Liver (tissue), 9 donors: Measurements from ENCODE around the gene UNC79. TPM values are rescaled to one million over a fixed set of nuclear protein-coding genes. Genes with fewer than 3 reads are reported as not detected.

Experiments used
- DNase-seq: peaks from one replicate; pipeline ENCODE4 v3.0.0-alpha.2; 2017; ENCODE audit warnings: low spot score
- H3K27ac ChIP-seq, 2 donors: one replicate each; pipeline ENCODE4 v1.7.0; 2013; ENCODE audit warnings: inconsistent platforms in 2 of 2, low read length in 2 of 2, control low read depth in 1 of 2, low read depth in 1 of 2, mild to moderate bottlenecking in 1 of 2
- H3K27me3 ChIP-seq, 4 donors: one replicate each; pipeline versions ENCODE4 v1.6.1 to v1.7.0; 2013; ENCODE audit warnings: low read length in 3 of 4, inconsistent platforms in 1 of 4, mild to moderate bottlenecking in 1 of 4, moderate library complexity in 1 of 4; ENCODE audit not compliant: control insufficient read depth in 4 of 4, insufficient read depth in 4 of 4
- H3K36me3 ChIP-seq, 4 donors: one replicate each; pipeline versions ENCODE4 v1.6.1 to v1.7.0; 2013; ENCODE audit warnings: low read length in 3 of 4, mild to moderate bottlenecking in 3 of 4, low read depth in 1 of 4, moderate library complexity in 1 of 4; ENCODE audit not compliant: control insufficient read depth in 4 of 4, insufficient read depth in 3 of 4
- H3K4me1 ChIP-seq, 4 donors: one replicate each; pipeline versions ENCODE4 v1.6.1 to v1.7.0; 2013; ENCODE audit warnings: low read length in 3 of 4, mild to moderate bottlenecking in 3 of 4, moderate library complexity in 1 of 4; ENCODE audit not compliant: control insufficient read depth in 4 of 4, insufficient read depth in 4 of 4
- H3K4me3 ChIP-seq, 3 donors: one replicate each; pipeline versions ENCODE4 v1.6.1 to v1.7.0; 2013; ENCODE audit warnings: low read length in 3 of 3, control low read depth in 1 of 3, low read depth in 1 of 3, mild to moderate bottlenecking in 1 of 3
- H3K9ac ChIP-seq, 2 donors: one replicate each; pipeline ENCODE4 v1.7.0; 2013; ENCODE audit warnings: low read length in 2 of 2, mild to moderate bottlenecking in 2 of 2, moderate library complexity in 2 of 2, control low read depth in 1 of 2, low read depth in 1 of 2
- H3K9me3 ChIP-seq, 4 donors: one replicate each; pipeline versions ENCODE4 v1.6.1 to v1.7.0; 2013; ENCODE audit warnings: low read length in 3 of 4; ENCODE audit not compliant: control insufficient read depth in 4 of 4
- ATF3 ChIP-seq: IDR thresholded peaks from 2 replicates; pipeline ENCODE4 v1.6.1; 2016; ENCODE audit warnings: antibody characterized with exemption
- CTCF ChIP-seq: fragments of 150-350 bp; IDR thresholded peaks from 2 replicates; pipeline ENCODE4 v1.5.1; 2017; ENCODE audit warnings: improper control_type of control experiment, low read depth, low read length; ENCODE audit not compliant: missing input control
- EGR1 ChIP-seq, 2 donors: IDR thresholded peaks; 2 replicates each; pipeline ENCODE4 v1.6.1; 2016 to 2018; ENCODE audit warnings: antibody characterized with exemption in 2 of 2, low read depth in 2 of 2
- FOXA1 ChIP-seq: IDR thresholded peaks from 2 replicates; pipeline ENCODE4 v1.6.1; 2016; ENCODE audit warnings: antibody characterized with exemption
- FOXA2 ChIP-seq: IDR thresholded peaks from 2 replicates; pipeline ENCODE4 v1.6.1; 2016; ENCODE audit warnings: antibody characterized with exemption
- GABPA ChIP-seq, 2 donors: IDR thresholded peaks in 1 of 2; conservative IDR thresholded peaks in 1 of 2; 2 replicates each; pipeline ENCODE4 v1.6.1; 2016; ENCODE audit warnings: antibody characterized with exemption in 2 of 2, mild to moderate bottlenecking in 1 of 2, moderate library complexity in 1 of 2
- HNF4A ChIP-seq, 2 donors: conservative IDR thresholded peaks; 2 replicates each; pipeline ENCODE4 v1.6.1; 2016; ENCODE audit warnings: antibody characterized with exemption in 2 of 2, mild to moderate bottlenecking in 2 of 2
- HNF4G ChIP-seq: IDR thresholded peaks from 2 replicates; pipeline ENCODE4 v1.6.1; 2016; ENCODE audit warnings: antibody characterized with exemption
- JUND ChIP-seq, 2 donors: IDR thresholded peaks; 2 replicates each; pipeline ENCODE4 v1.6.1; 2016; ENCODE audit warnings: antibody characterized with exemption in 2 of 2
- MAX ChIP-seq: IDR thresholded peaks from 2 replicates; pipeline ENCODE4 v1.6.1; 2016; ENCODE audit warnings: antibody characterized with exemption
- NR2F2 ChIP-seq: IDR thresholded peaks from 2 replicates; pipeline ENCODE4 v1.6.1; 2016; ENCODE audit warnings: antibody characterized with exemption
- RAD21 ChIP-seq, 2 donors: IDR thresholded peaks; 2 replicates each; pipeline ENCODE4 v1.6.1; 2016; ENCODE audit warnings: antibody characterized with exemption in 2 of 2, mild to moderate bottlenecking in 2 of 2
- REST ChIP-seq: IDR thresholded peaks from 2 replicates; pipeline ENCODE4 v1.6.1; 2016; ENCODE audit warnings: antibody characterized with exemption, mild to moderate bottlenecking
- RXRA ChIP-seq, 2 donors: IDR thresholded peaks; 2 replicates each; pipeline ENCODE4 v1.6.1; 2017 to 2018; ENCODE audit warnings: antibody characterized with exemption in 2 of 2, mild to moderate bottlenecking in 1 of 2
- SP1 ChIP-seq: IDR thresholded peaks from 2 replicates; pipeline ENCODE4 v1.6.1; 2018; ENCODE audit warnings: antibody characterized with exemption, mild to moderate bottlenecking
- TAF1 ChIP-seq: conservative IDR thresholded peaks from 2 replicates; pipeline ENCODE4 v1.6.1; 2016; ENCODE audit warnings: antibody characterized with exemption, mild to moderate bottlenecking
- YY1 ChIP-seq: IDR thresholded peaks from 2 replicates; pipeline ENCODE4 v1.6.1; 2016; ENCODE audit warnings: antibody characterized with exemption, mild to moderate bottlenecking
- ZBTB33 ChIP-seq: IDR thresholded peaks from 2 replicates; pipeline ENCODE4 v1.6.1; 2016; ENCODE audit warnings: antibody characterized with exemption
- WGBS: extraction: QIAGEN DNeasy Blood & Tissue Kit; methylation state at CpG from one replicate; pipeline ENCODE4 v1.1.7; 2013; 5-methylcytosine and 5-hydroxymethylcytosine counted together
- polyA plus RNA-seq, 2 donors: library from polyadenylated mRNA; stranded (reverse) in 1 of 2; unstranded in 1 of 2; fragments of 200-250 nt in 1 of 2; fragments of >200 nt in 1 of 2; fragmentation: Nextera tagmentation in 1 of 2; extraction: Ambion mirVana in 1 of 2; gene quantifications; one replicate each; pipeline versions ENCODE4 v1.2.1 to v1.2.3, GENCODE V29; 2013 to 2015
- total RNA-seq, 2 donors: library from RNA; depleted of rRNA; stranded (reverse); fragments of >200 nt; gene quantifications; one replicate each; pipeline ENCODE4 v1.2.3, GENCODE V29; 2014
- donor health status: healthy.
- donor health status: healthy.
- donor health status: healthy.
- donor health status: healthy.
- donor health status: healthy.

The UNC79 gene
- total and polyA plus RNA-seq, 4 donors, result 0.01 to 0.08 (median 0.05) TPM; not detected in 1

- WGBS, result 77% methylated on average over 5 of the region's 5 CpGs
- Histone ChIP-seq H3K4me3 (no peak overlapping the region), H3K27me3 (no peaks in the 10 kb centered on the region), H3K36me3 (no peaks in the 10 kb centered on the region), H3K9me3 (no peaks in the 10 kb centered on the region), H3K9ac (no peak overlapping the region), H3K4me1 (no peaks in the 10 kb centered on the region), H3K27ac (no peak overlapping the region)
- DNase-seq, result no peak
- TF ChIP-seq JUND (IDR thresholded peaks at IDR 0.05), result no peak
- no peak for TF ChIP-seq ATF3
- no peak for TF ChIP-seq YY1
- no peak for TF ChIP-seq MAX
- TF ChIP-seq RAD21 (IDR thresholded peaks at IDR 0.05), result no peak
- TF ChIP-seq NR2F2, result no peak
- TF ChIP-seq SP1, result no peak
These were observed 278.1 kb downstream of the UNC79 start for GRCh38 chr14:93708800-93709199.

GRCh38 chr14:93709249-93709648, 278.5 kb downstream of the UNC79 start:
- TF ChIP-seq HNF4A (conservative IDR thresholded peaks at IDR 0.05) (no peak), RAD21 (IDR thresholded peaks at IDR 0.05) (no peak), CTCF (no peak), FOXA1 (no peak), MAX (no peak), GABPA (IDR thresholded peaks at IDR 0.05 in 1 of 2, conservative IDR thresholded peaks at IDR 0.05 in 1 of 2) (no peak), EGR1 (IDR thresholded peaks at IDR 0.05; ENCODE audit: low read depth in 2 of 2) (no peak), REST (no peak), RXRA (IDR thresholded peaks at IDR 0.05) (no peak), YY1 (no peak), JUND (IDR thresholded peaks at IDR 0.05) (no peak), HNF4G (no peak), TAF1 (no peak), ZBTB33 (no peak), NR2F2 (no peak), SP1 (no peak), ATF3 (no peak), FOXA2 (no peak)
- Histone ChIP-seq H3K9ac (no peak overlapping the region), H3K9me3 (no peaks in the 10 kb centered on the region), H3K4me1 (no peaks in the 10 kb centered on the region), H3K4me3 (no peak overlapping the region), H3K27me3 (no peaks in the 10 kb centered on the region), H3K27ac (no peak overlapping the region), H3K36me3 (no peaks in the 10 kb centered on the region)
- DNase-seq, result no peak
- WGBS, result 89% methylated on average over 4 of the region's 4 CpGs
